SK-N-SH (cell line): ENCODE measurements around the gene NUP205. TPM values are rescaled to one million over a fixed set of nuclear protein-coding genes. Genes with fewer than 3 reads are reported as not detected.

Source experiments
- CTCF ChIA-PET: fragments of 300-600, 350-600 bp; formaldehyde crosslinking; extraction: SDS; loops from one replicate; lab custom pipeline; 2021; lab: Yijun Ruan, JAX
- POLR2A ChIA-PET: fragments of 350-600 bp; sonication (Branson Sonifier 250); formaldehyde crosslinking; extraction: SDS; loops from one replicate; lab custom pipeline; 2020; ENCODE audit warnings: antibody characterized with exemption, inconsistent platforms; lab: Yijun Ruan, JAX
- DNase-seq: peaks from one replicate; pipeline ENCODE4 v3.0.0; 2012
- H2AFZ ChIP-seq: fragments of 200-600 bp; sonication (generic); 2 replicates; pipeline ENCODE4 v1.8.1; 2016; ENCODE audit warnings: antibody characterized with exemption, mild to moderate bottlenecking, low read depth
- H3F3A ChIP-seq: fragments of 200-600 bp; sonication (generic); replicated peaks from 2 replicates; pipeline ENCODE3; 2016; ENCODE audit warnings: antibody characterized with exemption, mild to moderate bottlenecking; ENCODE audit not compliant: insufficient read depth
- H3K27ac ChIP-seq, 2 experiments: fragments of 200-500 bp in 1 of 2; fragments of 200-600 bp in 1 of 2; sonication (Bioruptor generic) in 1 of 2; sonication (generic), shearing (Covaris generic) in 1 of 2; 2 replicates each; pipeline versions ENCODE4 v1.5.1 to v1.6.1; 2014 to 2016; ENCODE audit warnings: low read depth in 2 of 2, inconsistent platforms in 1 of 2, low read length in 1 of 2, mild to moderate bottlenecking in 1 of 2, mixed read lengths in 1 of 2
- H3K27me3 ChIP-seq: fragments of 200-600 bp; sonication (generic), shearing (Covaris generic); 2 replicates; pipeline ENCODE4 v1.6.1; 2016; ENCODE audit warnings: mixed run types; ENCODE audit not compliant: insufficient read depth
- H3K36me3 ChIP-seq, 2 experiments: fragments of 200-500 bp in 1 of 2; fragments of 200-600 bp in 1 of 2; sonication (Bioruptor generic) in 1 of 2; sonication (generic) in 1 of 2; replicated peaks in 1 of 2; 2 replicates each; pipeline versions ENCODE3 to v1.5.1; 2014 to 2016; ENCODE audit warnings: low read length in 1 of 2, mild to moderate bottlenecking in 1 of 2; ENCODE audit not compliant: insufficient read depth in 2 of 2, control insufficient read depth in 1 of 2
- H3K4me1 ChIP-seq, 2 experiments: fragments of 200-500 bp in 1 of 2; fragments of 200-600 bp in 1 of 2; sonication (Bioruptor generic) in 1 of 2; sonication (generic), shearing (Covaris generic) in 1 of 2; 2 replicates each; pipeline versions ENCODE4 v1.5.1 to v1.6.1; 2014 to 2016; ENCODE audit warnings: low read depth in 1 of 2, low read length in 1 of 2, mixed run types in 1 of 2; ENCODE audit not compliant: insufficient read depth in 2 of 2, control insufficient read depth in 1 of 2
- H3K4me2 ChIP-seq: fragments of 200-600 bp; sonication (generic), shearing (Covaris generic); 2 replicates; pipeline ENCODE4 v1.6.1; 2017; ENCODE audit warnings: mixed run types
- H3K4me3 ChIP-seq, 2 experiments: fragments of 200-500 bp in 1 of 2; fragments of 200-600 bp in 1 of 2; sonication (Bioruptor generic) in 1 of 2; sonication (generic), shearing (Covaris generic) in 1 of 2; 2 replicates each; pipeline versions ENCODE4 v1.5.1 to v1.8.1; 2014 to 2016; ENCODE audit warnings: low read depth in 2 of 2, inconsistent platforms in 1 of 2, low read length in 1 of 2, mild to moderate bottlenecking in 1 of 2, mixed read lengths in 1 of 2, moderate library complexity in 1 of 2
- H3K79me2 ChIP-seq: fragments of 200-600 bp; sonication (generic); 2 replicates; pipeline ENCODE4 v1.8.1; 2017; ENCODE audit warnings: mild to moderate bottlenecking; ENCODE audit not compliant: insufficient read depth
- H3K9ac ChIP-seq: fragments of 200-600 bp; sonication (generic); 2 replicates; pipeline ENCODE4 v1.6.1; 2017; ENCODE audit warnings: mixed run types
- H3K9me2 ChIP-seq: fragments of 200-600 bp; sonication (generic); 2 replicates; pipeline ENCODE4 v1.6.1; 2017; ENCODE audit warnings: mixed run types
- H3K9me3 ChIP-seq: fragments of 200-600 bp; sonication (generic); 2 replicates; pipeline ENCODE4 v1.6.1; 2017; ENCODE audit warnings: mixed run types, mild to moderate bottlenecking, moderate library complexity
- H4K20me1 ChIP-seq: fragments of 200-600 bp; sonication (generic); 2 replicates; pipeline ENCODE4 v1.6.1; 2017; ENCODE audit warnings: mild to moderate bottlenecking, mixed run types; ENCODE audit not compliant: insufficient read depth
- CHD2 ChIP-seq: fragments of 150-350 bp; IDR thresholded peaks from 2 replicates; pipeline ENCODE4 v1.6.1; 2018; ENCODE audit warnings: low read length; ENCODE audit not compliant: partially characterized antibody
- EZH2phosphoT487 ChIP-seq: fragments of 200-600 bp; sonication (generic); IDR thresholded peaks from 2 replicates; pipeline ENCODE4 v1.6.1; 2017; ENCODE audit warnings: low read depth, mixed run types, mild to moderate bottlenecking, antibody characterized with exemption, moderate library complexity, borderline replicate concordance
- FOXJ3 ChIP-seq: sonication (generic); formaldehyde crosslinking; IDR thresholded peaks from 2 replicates; pipeline ENCODE4 v1.5.1; 2020; ENCODE audit warnings: mild to moderate bottlenecking, missing genetic modification reagents
- FOXM1 ChIP-seq: IDR thresholded peaks from 2 replicates; pipeline ENCODE4 v1.4.0; 2012; ENCODE audit warnings: low read depth, mild to moderate bottlenecking
- GATA2 ChIP-seq: sonication (generic); formaldehyde crosslinking; IDR thresholded peaks from 2 replicates; pipeline ENCODE4 v1.5.0; 2020; ENCODE audit warnings: mild to moderate bottlenecking, missing genetic modification reagents
- MEF2A ChIP-seq: IDR thresholded peaks from 2 replicates; pipeline ENCODE4 v1.4.0; 2012; ENCODE audit warnings: low read depth, borderline replicate concordance
- NRF1 ChIP-seq: IDR thresholded peaks from 2 replicates; pipeline ENCODE4 v1.6.1; 2012; ENCODE audit warnings: low read depth, mild to moderate bottlenecking, low read length
- POLR2AphosphoS5 ChIP-seq: IDR thresholded peaks from 2 replicates; pipeline ENCODE4 v1.6.1; 2012; ENCODE audit warnings: low read depth, low read length
- RFX5 ChIP-seq: IDR thresholded peaks from 2 replicates; pipeline ENCODE4 v1.6.1; 2012; ENCODE audit warnings: mild to moderate bottlenecking, improper control_type of control experiment, low read length
- RXRA ChIP-seq: IDR thresholded peaks from 2 replicates; pipeline ENCODE4 v1.4.0; 2012; ENCODE audit warnings: low read depth, mild to moderate bottlenecking, borderline replicate concordance
- SMC3 ChIP-seq: IDR thresholded peaks from 2 replicates; pipeline ENCODE4 v1.6.1; 2012; ENCODE audit warnings: low read depth, low read length, improper control_type of control experiment
- TCF12 ChIP-seq: IDR thresholded peaks from 2 replicates; pipeline ENCODE4 v1.4.0; 2012
- YY1 ChIP-seq: IDR thresholded peaks from 2 replicates; pipeline ENCODE4 v1.4.0; 2012; ENCODE audit warnings: low read depth, mild to moderate bottlenecking
- ZBTB33 ChIP-seq: IDR thresholded peaks from 2 replicates; pipeline ENCODE4 v1.4.0; 2012; ENCODE audit warnings: low read depth, borderline replicate concordance
- WGBS: methylation state at CpG from one replicate; pipeline ENCODE4 v1.1.6; 2017; ENCODE audit warnings: low lambda C conversion rate; 5-methylcytosine and 5-hydroxymethylcytosine counted together
- polyA plus RNA-seq, 3 experiments: library from polyadenylated mRNA; depleted of rRNA; stranded (reverse); fragments of >200 nt; gene quantifications; 2 replicates each; pipeline ENCODE4 v1.2.3, GENCODE V29; 2012
- TF ChIP-seq, protein P1 (sequence below): fragments of 200-600 bp; sonication (generic); IDR thresholded peaks from 2 replicates; pipeline ENCODE4 v1.6.1; 2017; ENCODE audit warnings: antibody characterized with exemption, mild to moderate bottlenecking, moderate library complexity
- TF ChIP-seq, protein P2 (sequence below): IDR thresholded peaks from 2 replicates; pipeline ENCODE4; 2012

NUP205 gene
- polyA plus RNA-seq, 1 of the 3 experiments (the other 2 are of a cell fraction) = 48.2 TPM

GRCh38 chr7:135618510-135618909 lies 60.8 kb downstream of the NUP205 start:
- Histone ChIP-seq H2AFZ (no peak overlapping the region), H3K9me2 (no peaks in the 10 kb centered on the region), H3K4me3 (no peak overlapping the region), H3K79me2 (no peaks in the 10 kb centered on the region; the same call in 1 of the 2 replicates), H3K9me3 (no peaks in the 10 kb centered on the region), H3K36me3 (peaks cover 76 to 78% of the 10 kb centered on the region in 2 experiments), H4K20me1 (no peaks in the 10 kb centered on the region), H3F3A (peaks cover 16% of the 10 kb centered on the region), H3K4me2 (no peak overlapping the region), H3K27me3 (no peaks in the 10 kb centered on the region), H3K4me1 (peaks cover 0 to 11% of the 10 kb centered on the region in 2 experiments; a peak in 2 of 4 replicates), H3K9ac (no peak overlapping the region), H3K27ac (no peak overlapping the region)
- CTCF ChIA-PET = interaction anchor here (1.3 to 5.6 kb wide), 4 partner anchors 9 to 344 kb away, joined by 3 to 79 read pairs (median 5); no protein-coding TSS in a partner anchor
- 85% methylated on average over 7 of the region's 7 CpGs for WGBS
- POLR2A ChIA-PET = no interaction called here
- DNase-seq = no peak
- TF ChIP-seq NRF1 (no peak), GATA2 (CRISPR knock-in tag) (no peak), FOXM1 (no peak), YY1 (no peak), MEF2A (no peak)
- TF ChIP-seq, protein P1, sequence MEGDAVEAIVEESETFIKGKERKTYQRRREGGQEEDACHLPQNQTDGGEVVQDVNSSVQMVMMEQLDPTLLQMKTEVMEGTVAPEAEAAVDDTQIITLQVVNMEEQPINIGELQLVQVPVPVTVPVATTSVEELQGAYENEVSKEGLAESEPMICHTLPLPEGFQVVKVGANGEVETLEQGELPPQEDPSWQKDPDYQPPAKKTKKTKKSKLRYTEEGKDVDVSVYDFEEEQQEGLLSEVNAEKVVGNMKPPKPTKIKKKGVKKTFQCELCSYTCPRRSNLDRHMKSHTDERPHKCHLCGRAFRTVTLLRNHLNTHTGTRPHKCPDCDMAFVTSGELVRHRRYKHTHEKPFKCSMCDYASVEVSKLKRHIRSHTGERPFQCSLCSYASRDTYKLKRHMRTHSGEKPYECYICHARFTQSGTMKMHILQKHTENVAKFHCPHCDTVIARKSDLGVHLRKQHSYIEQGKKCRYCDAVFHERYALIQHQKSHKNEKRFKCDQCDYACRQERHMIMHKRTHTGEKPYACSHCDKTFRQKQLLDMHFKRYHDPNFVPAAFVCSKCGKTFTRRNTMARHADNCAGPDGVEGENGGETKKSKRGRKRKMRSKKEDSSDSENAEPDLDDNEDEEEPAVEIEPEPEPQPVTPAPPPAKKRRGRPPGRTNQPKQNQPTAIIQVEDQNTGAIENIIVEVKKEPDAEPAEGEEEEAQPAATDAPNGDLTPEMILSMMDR = no peak
- TF ChIP-seq, all 33 proteins: peak for 0

DNA sequence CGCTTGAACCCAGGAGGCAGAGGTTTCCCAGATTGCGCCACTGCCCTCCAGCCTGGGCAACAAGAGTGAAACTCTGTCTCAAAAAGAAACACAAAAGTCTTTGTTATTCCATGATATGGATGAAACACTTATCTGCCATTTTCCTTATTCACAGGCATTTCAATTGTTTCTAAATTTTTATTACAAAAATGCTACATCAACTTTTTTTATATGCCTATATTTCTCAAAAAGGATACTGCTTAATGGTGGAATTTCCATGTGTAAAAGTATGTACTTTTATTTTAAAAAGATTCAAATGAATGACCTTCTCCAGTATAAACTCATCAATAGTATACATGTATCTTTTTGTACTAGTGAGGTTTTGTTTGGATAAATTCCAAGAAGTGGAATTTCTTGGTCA lies 62.7 kb downstream of the NUP205 start:
- no peak overlapping the region for H3K4me2 ChIP-seq
- TF ChIP-seq CHD2 (no peak), SMC3 (no peak), ZBTB33 (no peak), TCF12 (no peak), FOXJ3 (no peak), EZH2phosphoT487 (no peak), RFX5 (no peak), GATA2 (CRISPR knock-in tag) (no peak), POLR2AphosphoS5 (no peak), RXRA (no peak)
- TF ChIP-seq, protein P2, sequence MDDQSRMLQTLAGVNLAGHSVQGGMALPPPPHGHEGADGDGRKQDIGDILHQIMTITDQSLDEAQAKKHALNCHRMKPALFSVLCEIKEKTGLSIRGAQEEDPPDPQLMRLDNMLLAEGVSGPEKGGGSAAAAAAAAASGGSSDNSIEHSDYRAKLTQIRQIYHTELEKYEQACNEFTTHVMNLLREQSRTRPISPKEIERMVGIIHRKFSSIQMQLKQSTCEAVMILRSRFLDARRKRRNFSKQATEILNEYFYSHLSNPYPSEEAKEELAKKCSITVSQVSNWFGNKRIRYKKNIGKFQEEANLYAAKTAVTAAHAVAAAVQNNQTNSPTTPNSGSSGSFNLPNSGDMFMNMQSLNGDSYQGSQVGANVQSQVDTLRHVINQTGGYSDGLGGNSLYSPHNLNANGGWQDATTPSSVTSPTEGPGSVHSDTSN = no peak
- H3K9me3 ChIP-seq = no peaks in the 10 kb centered on the region
- no peak overlapping the region; the same call in 1 of the 2 replicates for H3K9ac ChIP-seq
- DNase-seq = no peak
- H2AFZ ChIP-seq = peak overlapping the region; percentile 22; the same call in 1 of the 2 replicates
- H3K4me1 ChIP-seq = peaks cover 0 to 11% of the 10 kb centered on the region in 2 experiments; a peak in 2 of 4 replicates
- peak overlapping the region; percentile 23 to 69; a peak in 3 of 4 replicates for H3K27ac ChIP-seq
- POLR2A ChIA-PET = no interaction called here
- H3K27me3 ChIP-seq = no peaks in the 10 kb centered on the region
- H3K4me3 ChIP-seq = no peak overlapping the region
- H3K79me2 ChIP-seq = no peaks in the 10 kb centered on the region
- CTCF ChIA-PET = interaction anchor here (0.5 to 17.2 kb wide), 34 partner anchors 9 to 357 kb away, joined by 3 to 273 read pairs (median 4); no protein-coding TSS in a partner anchor
- H3F3A ChIP-seq = peaks cover 16% of the 10 kb centered on the region
- WGBS = 100% methylated on average over 2 of the region's 2 CpGs
- H3K9me2 ChIP-seq = no peaks in the 10 kb centered on the region
- no peaks in the 10 kb centered on the region for H4K20me1 ChIP-seq
- peaks cover 70 to 75% of the 10 kb centered on the region in 2 experiments for H3K36me3 ChIP-seq
